ENCODE measurements around the gene ABL2. TPM values are rescaled to one million over a fixed set of nuclear protein-coding genes. Genes with fewer than 3 reads are reported as not detected.

The ABL2 gene
- total RNA-seq, 2 donors from 2014 or later, result 20.2 to 28.0 TPM

GRCh38 chr1:179146911-179147310 is 82.6 kb downstream of the ABL2 start:
- Histone ChIP-seq H3K4me1 (ENCODE audit: control insufficient read depth, insufficient read depth, low read length) (peaks cover 3% of the 10 kb centered on the region), H3K9ac (ENCODE audit: extremely low read depth, low read length, poor library complexity, severe bottlenecking) (no peak overlapping the region), H3K27me3 (ENCODE audit: control insufficient read depth, insufficient read depth, low read length, poor library complexity, severe bottlenecking) (no peaks in the 10 kb centered on the region), H3K27ac (ENCODE audit: low read depth, low read length) (no peak overlapping the region), H3K36me3 (ENCODE audit: control insufficient read depth, insufficient read depth, low read length) (peaks cover 6% of the 10 kb centered on the region), H3K9me3 (ENCODE audit: control insufficient read depth, low read length) (peaks cover 18% of the 10 kb centered on the region), H3K4me3 (ENCODE audit: low read length) (no peak overlapping the region)
- peaks cover 26% of the 10 kb centered on the region for H3K36me3 Mint-ChIP-seq (ENCODE audit: low read depth)
- no peak overlapping the region for H3K27ac Mint-ChIP-seq
- peaks cover 5% of the 10 kb centered on the region for H3K9me3 Mint-ChIP-seq
- TF ChIP-seq, protein P1, sequence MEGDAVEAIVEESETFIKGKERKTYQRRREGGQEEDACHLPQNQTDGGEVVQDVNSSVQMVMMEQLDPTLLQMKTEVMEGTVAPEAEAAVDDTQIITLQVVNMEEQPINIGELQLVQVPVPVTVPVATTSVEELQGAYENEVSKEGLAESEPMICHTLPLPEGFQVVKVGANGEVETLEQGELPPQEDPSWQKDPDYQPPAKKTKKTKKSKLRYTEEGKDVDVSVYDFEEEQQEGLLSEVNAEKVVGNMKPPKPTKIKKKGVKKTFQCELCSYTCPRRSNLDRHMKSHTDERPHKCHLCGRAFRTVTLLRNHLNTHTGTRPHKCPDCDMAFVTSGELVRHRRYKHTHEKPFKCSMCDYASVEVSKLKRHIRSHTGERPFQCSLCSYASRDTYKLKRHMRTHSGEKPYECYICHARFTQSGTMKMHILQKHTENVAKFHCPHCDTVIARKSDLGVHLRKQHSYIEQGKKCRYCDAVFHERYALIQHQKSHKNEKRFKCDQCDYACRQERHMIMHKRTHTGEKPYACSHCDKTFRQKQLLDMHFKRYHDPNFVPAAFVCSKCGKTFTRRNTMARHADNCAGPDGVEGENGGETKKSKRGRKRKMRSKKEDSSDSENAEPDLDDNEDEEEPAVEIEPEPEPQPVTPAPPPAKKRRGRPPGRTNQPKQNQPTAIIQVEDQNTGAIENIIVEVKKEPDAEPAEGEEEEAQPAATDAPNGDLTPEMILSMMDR (conservative IDR thresholded peaks at IDR 0.05), result no peak
- peaks cover 9% of the 10 kb centered on the region for H3K4me1 Mint-ChIP-seq
- no peak for DNase-seq
- H3K4me3 Mint-ChIP-seq, result no peak overlapping the region
- H3K27me3 Mint-ChIP-seq (ENCODE audit: insufficient read depth), result no peaks in the 10 kb centered on the region
- WGBS, 2 experiments (ENCODE audit: insufficient coverage in 1 of 2, insufficient read length in 1 of 2), result 100% methylated on average over 1 of the region's 1 CpG; no CpG with 5 or more reads in 1 of the 2 experiments

- no peaks in the 10 kb centered on the region for H3K27me3 ChIP-seq (ENCODE audit: control insufficient read depth, insufficient read depth, low read length, poor library complexity, severe bottlenecking)
- no peak overlapping the region for H3K4me3 ChIP-seq (ENCODE audit: low read length)
- H3K4me1 ChIP-seq (ENCODE audit: control insufficient read depth, insufficient read depth, low read length), result peaks cover 3% of the 10 kb centered on the region
- TF ChIP-seq, protein P1 (conservative IDR thresholded peaks at IDR 0.05), result no peak
- H3K36me3 ChIP-seq (ENCODE audit: control insufficient read depth, insufficient read depth, low read length), result peaks cover 6% of the 10 kb centered on the region
- Mint-ChIP-seq H3K4me3 (no peak overlapping the region), H3K36me3 (ENCODE audit: low read depth) (peaks cover 26% of the 10 kb centered on the region), H3K9me3 (peaks cover 5% of the 10 kb centered on the region), H3K27ac (no peak overlapping the region), H3K27me3 (ENCODE audit: insufficient read depth) (no peaks in the 10 kb centered on the region), H3K4me1 (peaks cover 9% of the 10 kb centered on the region)
- H3K9ac ChIP-seq (ENCODE audit: extremely low read depth, low read length, poor library complexity, severe bottlenecking), result no peak overlapping the region
- no peak overlapping the region for H3K27ac ChIP-seq (ENCODE audit: low read depth, low read length)
- 83 to 89% methylated on average over 4 to 5 of the region's 5 CpGs for WGBS, 2 experiments (ENCODE audit: insufficient coverage in 1 of 2, insufficient read length in 1 of 2)
- peaks cover 18% of the 10 kb centered on the region for H3K9me3 ChIP-seq (ENCODE audit: control insufficient read depth, low read length)
- no peak for DNase-seq
Observed at GRCh38 chr1:179146476-179146875, 83.0 kb downstream of the ABL2 start.

- no peak overlapping the region for H3K9ac ChIP-seq (ENCODE audit: extremely low read depth, low read length, poor library complexity, severe bottlenecking)
- no peak overlapping the region for H3K4me3 ChIP-seq (ENCODE audit: low read length)
- Mint-ChIP-seq H3K4me3 (no peak overlapping the region), H3K27ac (no peak overlapping the region), H3K36me3 (ENCODE audit: low read depth) (peaks cover 27% of the 10 kb centered on the region), H3K27me3 (ENCODE audit: insufficient read depth) (no peaks in the 10 kb centered on the region), H3K4me1 (peaks cover 9% of the 10 kb centered on the region), H3K9me3 (peaks cover 8% of the 10 kb centered on the region)
- TF ChIP-seq, protein P1 (conservative IDR thresholded peaks at IDR 0.05), result no peak
- peaks cover 3% of the 10 kb centered on the region for H3K4me1 ChIP-seq (ENCODE audit: control insufficient read depth, insufficient read depth, low read length)
- H3K27ac ChIP-seq (ENCODE audit: low read depth, low read length), result no peak overlapping the region
- no peaks in the 10 kb centered on the region for H3K27me3 ChIP-seq (ENCODE audit: control insufficient read depth, insufficient read depth, low read length, poor library complexity, severe bottlenecking)
- WGBS, 2 experiments (ENCODE audit: insufficient coverage in 1 of 2, insufficient read length in 1 of 2), result 93 to 96% methylated on average over 3 of the region's 3 CpGs
- no peak for DNase-seq
- H3K9me3 ChIP-seq (ENCODE audit: control insufficient read depth, low read length), result peaks cover 19% of the 10 kb centered on the region
- H3K36me3 ChIP-seq (ENCODE audit: control insufficient read depth, insufficient read depth, low read length), result peaks cover 8% of the 10 kb centered on the region
Observed at GRCh38 chr1:179145521-179145920, 84.0 kb downstream of the ABL2 start.

Data from endodermal cell (in vitro differentiated cells).